8988T (cell line): ENCODE measurements around the gene TAF7.
"Not testable (repeated sequence)": the region's sequence is repeated elsewhere in the genome, so short reads cannot be mapped to it uniquely, and the experiment has no call there.

ENCODE experiments used
- DNase-seq: peaks from one replicate; pipeline ENCODE4 v3.0.0; 2011

Gene TAF7

GRCh38 chr5:141320225-141321169 lies at the start of gene TAF7:
TSS of gene TAF7 (minus strand) at chr5:141320784. CDS start at chr5:141320044, 740 bp downstream.
- peak; percentile 57 for DNase-seq

GRCh38 chr5:141366016-141366896 lies 45.7 kb upstream of the TAF7 start:
- no peak for DNase-seq

GRCh38 chr5:141363952-141364660 lies 43.5 kb upstream of the TAF7 start, which contains the start of gene PCDHGA5:
TSS of gene PCDHGA5 (plus strand) at chr5:141364162. CDS start at chr5:141364331, 169 bp downstream.
- no peak for DNase-seq

- DNase-seq: no peak
These were observed 42.1 kb upstream of the TAF7 start for GRCh38 chr5:141362719-141363118.

GRCh38 chr5:141360685-141361084 lies 40.1 kb upstream of the TAF7 start:
- no peak for DNase-seq

- DNase-seq: peak; percentile 62
These were observed 39.3 kb upstream of the TAF7 start, which contains the start of gene PCDHGB2 for GRCh38 chr5:141359790-141360426. TSS of gene PCDHGB2 (plus strand) at chr5:141359994. CDS start at chr5:141360136, 142 bp downstream.

GRCh38 chr5:141356950-141357349 lies 36.4 kb upstream of the TAF7 start:
- no peak for DNase-seq

- no peak for DNase-seq
These were observed 35.5 kb upstream of the TAF7 start for GRCh38 chr5:141356133-141356532.

- DNase-seq: no peak
These were observed 35.1 kb upstream of the TAF7 start for GRCh38 chr5:141355641-141356040.

GRCh38 chr5:141354900-141355469 lies 34.4 kb upstream of the TAF7 start, which contains the start of gene PCDHGA4:
TSS of gene PCDHGA4 (plus strand) at chr5:141355021. CDS start at chr5:141355108, 87 bp downstream.
- no peak for DNase-seq

GRCh38 chr5:141351591-141351990 lies 31.0 kb upstream of the TAF7 start:
- DNase-seq: no peak

- peak; percentile 77 for DNase-seq
These were observed 29.5 kb upstream of the TAF7 start, which contains the start of gene PCDHGB1 for GRCh38 chr5:141349917-141350619. TSS of gene PCDHGB1 (plus strand) at chr5:141350099. CDS start at chr5:141350261, 162 bp downstream.

GRCh38 chr5:141346017-141346416 lies 25.4 kb upstream of the TAF7 start:
- DNase-seq: not testable (repeated sequence)

GRCh38 chr5:141345327-141345726 lies 24.7 kb upstream of the TAF7 start:
- DNase-seq: no peak

- no peak for DNase-seq
These were observed 23.4 kb upstream of the TAF7 start for GRCh38 chr5:141343953-141344463.

- DNase-seq: peak; percentile 49
These were observed 22.8 kb upstream of the TAF7 start, which contains the start of gene PCDHGA3 for GRCh38 chr5:141343242-141343952. TSS of gene PCDHGA3 (plus strand) at chr5:141343829. CDS start at chr5:141344034, 205 bp downstream.

GRCh38 chr5:141342773-141343172 lies 22.2 kb upstream of the TAF7 start:
- DNase-seq: no peak

GRCh38 chr5:141340781-141341354 lies 20.3 kb upstream of the TAF7 start:
- DNase-seq: not testable (repeated sequence)
